Nephron (organoid): ENCODE measurements around the gene TFR2.
A peak's percentile ranks its signal among the peaks of the same experiment; 100 is the strongest.
"Not testable (repeated sequence)": the region's sequence is repeated elsewhere in the genome, so short reads cannot be mapped to it uniquely, and the experiment has no call there.

ENCODE experiments used
- H3K27ac Mint-ChIP-seq, 3 experiments: 2 replicates each; pipeline ENCODE4 v1.8.0; 2020; ENCODE audit warnings: mixed read lengths in 3 of 3, mild to moderate bottlenecking in 2 of 3, moderate library complexity in 1 of 3
- H3K27me3 Mint-ChIP-seq: 2 replicates; pipeline ENCODE4 v1.8.0; 2021; ENCODE audit warnings: low read depth, mild to moderate bottlenecking, moderate library complexity, mixed read lengths
- H3K36me3 Mint-ChIP-seq: 2 replicates; pipeline ENCODE4 v1.8.0; 2020; ENCODE audit warnings: low read depth, mixed read lengths
- H3K4me1 Mint-ChIP-seq: 2 replicates; pipeline ENCODE4 v1.8.0; 2020; ENCODE audit warnings: mixed read lengths
- H3K4me3 Mint-ChIP-seq, 3 experiments: 2 replicates each; pipeline ENCODE4 v1.8.0; 2020; ENCODE audit warnings: mild to moderate bottlenecking in 3 of 3, mixed read lengths in 3 of 3, moderate library complexity in 2 of 3
- H3K9me3 Mint-ChIP-seq: 2 replicates; pipeline ENCODE4 v1.8.0; 2020; ENCODE audit warnings: mixed read lengths
- TF ChIP-seq, protein P1 (sequence below), 3 experiments: fragments of 200-600 bp; sonication (generic); IDR thresholded peaks; one replicate each; pipeline ENCODE4 v1.5.0; 2021; ENCODE audit warnings: antibody characterized with exemption in 3 of 3; ENCODE audit not compliant: unreplicated experiment in 3 of 3

TFR2 gene

DNA sequence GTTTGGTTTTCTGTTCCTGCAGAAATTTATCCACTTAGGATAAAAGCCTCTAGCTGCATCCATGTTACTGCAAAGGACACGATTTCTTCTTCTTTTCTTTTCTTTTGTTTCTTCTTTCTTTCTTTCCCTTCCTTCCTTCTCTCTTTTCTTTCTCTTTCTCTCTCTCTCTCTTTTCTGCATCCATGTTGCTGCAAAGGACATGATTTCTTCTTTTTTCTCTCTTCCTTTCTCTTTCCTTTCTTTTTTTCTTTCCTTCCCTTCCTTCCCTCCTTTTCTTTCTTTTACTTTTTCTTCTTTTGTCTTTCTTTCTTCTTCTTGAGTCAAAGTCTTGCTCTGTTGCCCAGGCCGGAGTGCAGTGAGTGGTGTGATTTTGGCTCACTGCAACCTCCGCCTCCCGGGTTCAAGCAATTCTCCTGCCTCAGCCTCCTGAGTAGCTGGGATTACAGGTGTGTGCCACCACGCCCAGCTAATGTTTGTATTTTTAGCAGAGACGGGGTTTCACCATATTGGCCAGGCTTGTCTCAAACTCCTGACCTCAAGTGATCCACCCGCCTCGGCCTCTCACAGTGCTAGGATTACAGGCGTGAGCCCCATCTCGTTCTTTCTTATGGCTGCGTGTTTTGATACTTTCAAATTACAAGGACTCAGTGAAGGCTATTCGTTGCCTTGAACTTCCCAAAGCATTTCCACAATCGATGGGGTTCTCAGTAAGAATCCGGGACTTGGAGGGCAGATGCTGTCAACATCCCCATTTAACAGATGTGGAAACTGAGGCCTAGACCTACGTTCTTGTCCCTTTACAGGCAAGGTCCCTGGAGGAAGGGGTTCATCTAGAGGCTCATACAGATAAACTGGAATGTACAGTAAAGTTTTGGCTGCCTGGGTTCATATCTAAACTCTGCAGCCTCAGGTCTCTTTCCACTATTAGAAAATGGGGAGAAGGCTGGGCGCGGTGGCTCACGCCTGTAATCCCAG lies 30.3 kb upstream of the TFR2 start:
- Mint-ChIP-seq H3K36me3 (peaks cover 4% of the 10 kb centered on the region), H3K4me3 (peak overlapping the region; percentile 54 to 96 (median 95)), H3K27ac (no peak overlapping the region)

DNA sequence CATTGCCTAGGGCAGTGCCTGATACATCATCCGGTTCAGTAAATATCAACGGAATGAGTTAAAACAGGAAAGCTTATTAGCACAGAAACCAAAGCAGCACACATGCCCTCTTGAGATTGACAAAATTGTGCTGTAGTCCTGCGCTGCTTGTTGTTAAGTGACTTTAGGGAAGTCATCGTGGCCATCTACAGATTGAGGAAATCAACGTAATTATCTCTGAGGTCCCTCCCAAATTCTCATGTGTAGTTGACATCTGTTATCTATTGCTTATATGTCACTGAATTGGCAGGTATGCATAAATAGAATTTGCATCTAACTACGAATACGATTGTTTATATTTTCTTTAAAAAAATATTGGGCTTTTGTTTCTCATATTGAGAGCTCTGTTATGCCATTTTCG lies 28.7 kb upstream of the TFR2 start:
- Mint-ChIP-seq H3K9me3 (no peaks in the 10 kb centered on the region), H3K27me3 (peaks cover 29% of the 10 kb centered on the region), H3K36me3 (no peaks in the 10 kb centered on the region), H3K27ac (no peak overlapping the region), H3K4me3 (no peak overlapping the region), H3K4me1 (no peaks in the 10 kb centered on the region)
- TF ChIP-seq, protein P1, sequence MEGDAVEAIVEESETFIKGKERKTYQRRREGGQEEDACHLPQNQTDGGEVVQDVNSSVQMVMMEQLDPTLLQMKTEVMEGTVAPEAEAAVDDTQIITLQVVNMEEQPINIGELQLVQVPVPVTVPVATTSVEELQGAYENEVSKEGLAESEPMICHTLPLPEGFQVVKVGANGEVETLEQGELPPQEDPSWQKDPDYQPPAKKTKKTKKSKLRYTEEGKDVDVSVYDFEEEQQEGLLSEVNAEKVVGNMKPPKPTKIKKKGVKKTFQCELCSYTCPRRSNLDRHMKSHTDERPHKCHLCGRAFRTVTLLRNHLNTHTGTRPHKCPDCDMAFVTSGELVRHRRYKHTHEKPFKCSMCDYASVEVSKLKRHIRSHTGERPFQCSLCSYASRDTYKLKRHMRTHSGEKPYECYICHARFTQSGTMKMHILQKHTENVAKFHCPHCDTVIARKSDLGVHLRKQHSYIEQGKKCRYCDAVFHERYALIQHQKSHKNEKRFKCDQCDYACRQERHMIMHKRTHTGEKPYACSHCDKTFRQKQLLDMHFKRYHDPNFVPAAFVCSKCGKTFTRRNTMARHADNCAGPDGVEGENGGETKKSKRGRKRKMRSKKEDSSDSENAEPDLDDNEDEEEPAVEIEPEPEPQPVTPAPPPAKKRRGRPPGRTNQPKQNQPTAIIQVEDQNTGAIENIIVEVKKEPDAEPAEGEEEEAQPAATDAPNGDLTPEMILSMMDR (IDR thresholded peaks at IDR 0.05; ENCODE audit: unreplicated experiment in 3 of 3) = no peak

More for the DNA sequence above, 30.3 kb upstream of the TFR2 start:
- Mint-ChIP-seq H3K27me3 (peaks cover 18% of the 10 kb centered on the region), H3K4me1 (no peaks in the 10 kb centered on the region), H3K9me3 (no peaks in the 10 kb centered on the region)
- TF ChIP-seq, protein P1 (IDR thresholded peaks at IDR 0.05; ENCODE audit: unreplicated experiment in 3 of 3) = no peak

DNA sequence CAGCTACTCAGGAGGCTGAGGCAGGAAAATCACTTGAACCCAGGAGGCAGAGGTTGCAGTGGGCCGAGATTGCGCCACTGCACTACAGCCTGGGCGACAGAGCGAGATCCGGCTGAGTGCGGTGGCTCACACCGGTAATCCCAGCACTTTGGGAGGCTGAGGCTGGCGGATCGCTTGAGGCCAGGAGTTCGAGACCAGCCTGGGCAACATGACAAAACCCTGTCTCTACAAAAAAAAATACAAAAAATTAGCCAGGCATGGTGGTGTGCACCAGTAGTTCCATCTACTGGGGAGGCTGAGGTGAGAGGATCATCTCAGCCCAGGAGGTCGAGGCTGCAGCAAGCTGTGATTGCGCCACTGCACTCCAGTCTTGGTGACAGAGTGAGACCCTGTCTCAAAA lies 27.8 kb upstream of the TFR2 start:
- H3K36me3 Mint-ChIP-seq, H3K4me1 Mint-ChIP-seq, H3K9me3 Mint-ChIP-seq, H3K27ac Mint-ChIP-seq, H3K4me3 Mint-ChIP-seq: not testable (repeated sequence)
- H3K27me3 Mint-ChIP-seq = peaks cover 32% of the 10 kb centered on the region

DNA sequence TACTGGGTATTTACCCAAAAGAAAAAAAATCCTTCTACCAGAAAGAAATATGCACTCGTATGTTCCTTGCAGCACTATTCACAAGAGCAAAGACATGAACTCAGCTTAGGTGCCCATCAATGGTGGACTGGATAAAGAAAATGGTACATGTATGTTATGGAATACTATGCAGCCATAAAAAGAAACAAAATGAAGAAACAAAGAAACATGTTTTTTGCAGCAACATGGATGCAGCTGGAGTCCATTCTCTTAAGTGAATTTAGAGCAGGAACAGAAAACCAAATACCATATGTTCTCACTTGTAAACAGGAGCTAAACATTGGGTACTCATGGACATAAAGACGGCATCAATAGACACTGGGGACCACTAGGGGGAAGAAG lies 26.7 kb upstream of the TFR2 start:
- Mint-ChIP-seq H3K9me3 (no peaks in the 10 kb centered on the region), H3K27me3 (peaks cover 35% of the 10 kb centered on the region), H3K4me1 (no peaks in the 10 kb centered on the region), H3K27ac (no peak overlapping the region), H3K4me3 (no peak overlapping the region), H3K36me3 (no peaks in the 10 kb centered on the region)
- TF ChIP-seq, protein P1 (IDR thresholded peaks at IDR 0.05; ENCODE audit: unreplicated experiment in 3 of 3) = no peak

DNA sequence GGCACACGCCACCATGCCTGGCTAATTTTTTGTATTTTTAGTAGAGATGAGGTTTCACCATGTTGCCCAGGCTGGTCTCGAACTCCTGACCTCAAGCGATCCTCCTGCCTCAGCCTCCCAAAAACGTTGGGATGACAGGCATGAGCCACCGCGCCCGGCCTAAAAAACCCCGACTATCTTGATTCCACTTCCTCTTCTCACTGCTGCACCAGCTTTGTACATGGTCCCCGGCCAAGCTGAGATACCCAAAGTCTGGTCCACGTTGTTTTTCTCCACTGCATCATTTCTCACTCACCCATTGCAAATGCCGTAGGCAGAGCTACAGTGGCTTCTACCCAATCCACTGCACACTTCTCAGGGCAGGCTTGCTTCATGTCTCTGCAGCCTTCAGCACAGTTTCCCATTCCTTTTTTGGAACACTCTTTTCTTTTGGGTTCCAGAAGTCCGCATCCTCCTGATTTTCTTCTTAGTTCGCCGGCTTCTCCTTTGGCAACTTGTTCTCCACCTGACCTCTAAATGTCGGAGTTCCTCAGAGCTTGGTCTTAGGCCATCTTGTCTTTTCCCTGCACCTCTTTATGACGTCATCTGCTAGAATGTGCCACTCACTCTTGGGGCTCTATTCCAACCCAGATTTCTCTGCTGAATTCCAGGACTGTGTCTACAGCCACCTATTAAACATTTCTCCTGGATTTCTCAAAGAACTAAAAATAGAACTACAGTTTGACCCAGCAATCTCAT lies 26.1 kb upstream of the TFR2 start:
- no peaks in the 10 kb centered on the region for H3K36me3 Mint-ChIP-seq
- no peaks in the 10 kb centered on the region for H3K9me3 Mint-ChIP-seq
- no peak overlapping the region for H3K4me3 Mint-ChIP-seq

More for the DNA sequence above, 26.1 kb upstream of the TFR2 start:
- H3K27me3 Mint-ChIP-seq = peaks cover 36% of the 10 kb centered on the region
- TF ChIP-seq, protein P1 (IDR thresholded peaks at IDR 0.05; ENCODE audit: unreplicated experiment in 3 of 3) = no peak
- H3K4me1 Mint-ChIP-seq = no peaks in the 10 kb centered on the region
- H3K27ac Mint-ChIP-seq = no peak overlapping the region
